Glomerular visceral epithelial cell (primary cell): ENCODE data around the gene CADPS.

Experiments used
- DNase-seq: peaks from one replicate; pipeline ENCODE4 v3.0.0-alpha.2; 2016; ENCODE audit errors: extremely low spot score

Gene CADPS

GRCh38 chr3:62359531-62359930 is 515.7 kb downstream of the CADPS start:
- no peak for DNase-seq

- DNase-seq = no peak
These were observed 518.9 kb downstream of the CADPS start for GRCh38 chr3:62356356-62356755.

- no peak for DNase-seq
These were observed 519.5 kb downstream of the CADPS start for GRCh38 chr3:62355703-62356102.
